ENCODE measurements around the gene ATG4A.

- TF ChIP-seq, protein P1, sequence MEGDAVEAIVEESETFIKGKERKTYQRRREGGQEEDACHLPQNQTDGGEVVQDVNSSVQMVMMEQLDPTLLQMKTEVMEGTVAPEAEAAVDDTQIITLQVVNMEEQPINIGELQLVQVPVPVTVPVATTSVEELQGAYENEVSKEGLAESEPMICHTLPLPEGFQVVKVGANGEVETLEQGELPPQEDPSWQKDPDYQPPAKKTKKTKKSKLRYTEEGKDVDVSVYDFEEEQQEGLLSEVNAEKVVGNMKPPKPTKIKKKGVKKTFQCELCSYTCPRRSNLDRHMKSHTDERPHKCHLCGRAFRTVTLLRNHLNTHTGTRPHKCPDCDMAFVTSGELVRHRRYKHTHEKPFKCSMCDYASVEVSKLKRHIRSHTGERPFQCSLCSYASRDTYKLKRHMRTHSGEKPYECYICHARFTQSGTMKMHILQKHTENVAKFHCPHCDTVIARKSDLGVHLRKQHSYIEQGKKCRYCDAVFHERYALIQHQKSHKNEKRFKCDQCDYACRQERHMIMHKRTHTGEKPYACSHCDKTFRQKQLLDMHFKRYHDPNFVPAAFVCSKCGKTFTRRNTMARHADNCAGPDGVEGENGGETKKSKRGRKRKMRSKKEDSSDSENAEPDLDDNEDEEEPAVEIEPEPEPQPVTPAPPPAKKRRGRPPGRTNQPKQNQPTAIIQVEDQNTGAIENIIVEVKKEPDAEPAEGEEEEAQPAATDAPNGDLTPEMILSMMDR (IDR thresholded peaks at IDR 0.05) = no peak
- no peak for TF ChIP-seq ZFX (IDR thresholded peaks at IDR 0.05; ENCODE audit: borderline replicate concordance)
Measured at GRCh38 chrX:108087792-108088191, 3.8 kb upstream of the ATG4A start.

Measured in 22Rv1 (cell line).